WTC11 (cell line): ENCODE results near the gene TTC7B.

Source experiments
- CREB1 ChIP-seq: sonication (generic); formaldehyde crosslinking; IDR thresholded peaks from 2 replicates; pipeline ENCODE4 v1.8.0; 2023; ENCODE audit warnings: mild to moderate bottlenecking, missing genetic modification reagents
- CTCF ChIP-seq: fragments of 200-600 bp; IDR thresholded peaks from 2 replicates; pipeline ENCODE4 v1.8.0; 2022; ENCODE audit warnings: antibody characterized with exemption
- FOXJ3 ChIP-seq: sonication (generic); formaldehyde crosslinking; IDR thresholded peaks from 2 replicates; pipeline ENCODE4 v1.9.0; 2021; ENCODE audit warnings: missing genetic modification reagents, mild to moderate bottlenecking, borderline replicate concordance
- JUN ChIP-seq: sonication (generic); formaldehyde crosslinking; IDR thresholded peaks from 2 replicates; pipeline ENCODE4 v1.8.0; 2023; ENCODE audit warnings: mild to moderate bottlenecking, missing genetic modification reagents
- NFE2L1 ChIP-seq: sonication (generic); formaldehyde crosslinking; IDR thresholded peaks from 2 replicates; pipeline ENCODE4 v1.8.1; 2023; ENCODE audit warnings: missing genetic modification reagents
- USF1 ChIP-seq: sonication (generic); formaldehyde crosslinking; IDR thresholded peaks from 2 replicates; pipeline ENCODE4 v1.8.0; 2022; ENCODE audit warnings: mild to moderate bottlenecking, missing genetic modification reagents
- USF2 ChIP-seq: sonication (generic); formaldehyde crosslinking; IDR thresholded peaks from 2 replicates; pipeline ENCODE4 v1.8.1; 2023; ENCODE audit warnings: mild to moderate bottlenecking, missing genetic modification reagents, moderate library complexity
- ZNF263 ChIP-seq: sonication (generic); formaldehyde crosslinking; IDR thresholded peaks from 2 replicates; pipeline ENCODE4 v1.8.1; 2022; ENCODE audit warnings: low read depth, mild to moderate bottlenecking, moderate library complexity, missing genetic modification reagents
- ZNF396 ChIP-seq: fragments of 250-450 bp; sonication (Bioruptor Pico); IDR thresholded peaks from 2 replicates; pipeline ENCODE4 v1.8.0; 2021; ENCODE audit warnings: mild to moderate bottlenecking, moderate library complexity, borderline replicate concordance
- ZNF423 ChIP-seq: fragments of 250-450 bp; sonication (Bioruptor Pico); IDR thresholded peaks from 2 replicates; pipeline ENCODE4 v2.1.2; 2022; ENCODE audit warnings: mild to moderate bottlenecking, moderate library complexity

- TF ChIP-seq ZNF396 (no peak), JUN (CRISPR knock-in tag) (no peak), CTCF (no peak), USF2 (CRISPR knock-in tag) (no peak), CREB1 (CRISPR knock-in tag) (no peak), ZNF423 (CRISPR knock-in tag) (no peak), USF1 (CRISPR knock-in tag) (no peak), FOXJ3 (CRISPR knock-in tag) (no peak), NFE2L1 (CRISPR knock-in tag) (no peak), ZNF263 (CRISPR knock-in tag) (no peak)
Measured at GRCh38 chr14:90669731-90670130, 146.5 kb downstream of the TTC7B start.
